Measurements from ENCODE around the gene KY.

DNA sequence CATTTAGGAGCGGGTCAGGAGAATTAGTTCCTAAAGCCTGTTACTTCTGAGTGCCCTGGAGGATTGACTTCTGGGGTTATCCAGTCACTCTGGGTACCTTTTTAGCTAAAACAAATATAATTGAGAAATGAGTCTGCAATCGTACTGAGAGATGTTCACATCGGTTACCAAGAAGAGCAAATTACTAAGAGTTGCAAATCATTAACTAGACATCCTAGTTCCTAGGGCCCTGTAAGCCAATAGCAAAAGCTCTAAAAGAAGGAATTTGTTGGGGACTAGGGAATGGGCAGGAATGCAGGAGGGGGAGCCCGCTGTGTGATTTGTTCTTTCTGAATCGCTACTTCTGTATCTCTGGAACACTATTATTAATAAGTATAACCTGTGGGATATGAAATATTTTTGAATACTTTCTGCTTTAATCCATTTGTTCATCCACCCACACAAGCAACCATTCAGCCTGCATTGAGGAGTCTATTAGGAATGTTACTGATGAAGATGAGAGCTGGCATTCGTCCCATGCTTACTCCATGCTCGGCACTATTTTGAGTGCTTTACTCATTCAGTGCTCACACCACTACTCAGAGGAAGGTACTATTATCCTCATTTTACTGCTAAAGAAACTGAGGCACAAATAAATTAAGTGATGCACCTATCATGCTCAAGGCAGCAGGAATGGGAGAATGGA lies 31.5 kb upstream of the KY start:
- TF ChIP-seq, protein P1, sequence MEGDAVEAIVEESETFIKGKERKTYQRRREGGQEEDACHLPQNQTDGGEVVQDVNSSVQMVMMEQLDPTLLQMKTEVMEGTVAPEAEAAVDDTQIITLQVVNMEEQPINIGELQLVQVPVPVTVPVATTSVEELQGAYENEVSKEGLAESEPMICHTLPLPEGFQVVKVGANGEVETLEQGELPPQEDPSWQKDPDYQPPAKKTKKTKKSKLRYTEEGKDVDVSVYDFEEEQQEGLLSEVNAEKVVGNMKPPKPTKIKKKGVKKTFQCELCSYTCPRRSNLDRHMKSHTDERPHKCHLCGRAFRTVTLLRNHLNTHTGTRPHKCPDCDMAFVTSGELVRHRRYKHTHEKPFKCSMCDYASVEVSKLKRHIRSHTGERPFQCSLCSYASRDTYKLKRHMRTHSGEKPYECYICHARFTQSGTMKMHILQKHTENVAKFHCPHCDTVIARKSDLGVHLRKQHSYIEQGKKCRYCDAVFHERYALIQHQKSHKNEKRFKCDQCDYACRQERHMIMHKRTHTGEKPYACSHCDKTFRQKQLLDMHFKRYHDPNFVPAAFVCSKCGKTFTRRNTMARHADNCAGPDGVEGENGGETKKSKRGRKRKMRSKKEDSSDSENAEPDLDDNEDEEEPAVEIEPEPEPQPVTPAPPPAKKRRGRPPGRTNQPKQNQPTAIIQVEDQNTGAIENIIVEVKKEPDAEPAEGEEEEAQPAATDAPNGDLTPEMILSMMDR (IDR thresholded peaks at IDR 0.05), result no peak
- no peak for TF ChIP-seq POLR2A (IDR thresholded peaks at IDR 0.05; ENCODE audit: low read depth)
- TF ChIP-seq EP300 (IDR thresholded peaks at IDR 0.05), result no peak
